WTC11 (cell line): ENCODE data around the gene WNT3A. TPM values are rescaled to one million over a fixed set of nuclear protein-coding genes. Genes with fewer than 3 reads are reported as not detected.

Experiments used
- ATAC-seq: fragments of 200-7000 bp; cut with Tn5 transposase; 2 replicates; pipeline ENCODE4 v1.10.0; 2021; ENCODE audit warnings: mild to moderate bottlenecking, moderate library complexity
- CTCF ChIA-PET: fragments of 300-600 bp; sonication (Branson Sonifier 250); formaldehyde crosslinking; loops from one replicate; lab custom pipeline; 2021; ENCODE audit warnings: antibody characterized with exemption; lab: Charles Lee
- POLR2A ChIA-PET: fragments of 350-600 bp; sonication (Branson Sonifier 250); formaldehyde crosslinking; loops from one replicate; lab custom pipeline; 2021; ENCODE audit warnings: antibody characterized with exemption; lab: Charles Lee
- DNase-seq: peaks from one replicate; pipeline ENCODE4 v3.0.0; 2021; ENCODE audit warnings: low spot score
- H3K27ac Mint-ChIP-seq: 2 replicates; pipeline ENCODE4 v1.8.0; 2021; ENCODE audit warnings: mixed read lengths
- H3K27me3 Mint-ChIP-seq: 2 replicates; pipeline ENCODE4 v1.8.0; 2021; ENCODE audit warnings: low read depth, mild to moderate bottlenecking, moderate library complexity, mixed read lengths
- H3K36me3 Mint-ChIP-seq: 2 replicates; pipeline ENCODE4 v1.8.0; 2021; ENCODE audit warnings: mixed read lengths
- H3K4me1 Mint-ChIP-seq: 2 replicates; pipeline ENCODE4 v1.8.0; 2022; ENCODE audit warnings: mixed read lengths
- H3K4me3 Mint-ChIP-seq: 2 replicates; pipeline ENCODE4 v1.8.0; 2021; ENCODE audit warnings: mild to moderate bottlenecking, moderate library complexity, mixed read lengths
- H3K9me3 Mint-ChIP-seq: 2 replicates; pipeline ENCODE4 v1.8.0; 2021; ENCODE audit warnings: mixed read lengths
- ATF2 ChIP-seq: sonication (generic); formaldehyde crosslinking; IDR thresholded peaks from 2 replicates; pipeline ENCODE4 v1.8.1; 2022; ENCODE audit warnings: low read depth, missing genetic modification reagents, borderline replicate concordance
- ATF3 ChIP-seq: sonication (generic); formaldehyde crosslinking; conservative IDR thresholded peaks from 2 replicates; pipeline ENCODE4 v1.8.1; 2022; ENCODE audit warnings: mild to moderate bottlenecking, missing genetic modification reagents
- ATF6 ChIP-seq: sonication (generic); formaldehyde crosslinking; IDR thresholded peaks from 2 replicates; pipeline ENCODE4 v1.8.1; 2023; ENCODE audit warnings: mild to moderate bottlenecking, missing genetic modification reagents
- CREB1 ChIP-seq: sonication (generic); formaldehyde crosslinking; IDR thresholded peaks from 2 replicates; pipeline ENCODE4 v1.8.0; 2023; ENCODE audit warnings: mild to moderate bottlenecking, missing genetic modification reagents
- CTCF ChIP-seq: fragments of 200-600 bp; IDR thresholded peaks from 2 replicates; pipeline ENCODE4 v1.8.0; 2022; ENCODE audit warnings: antibody characterized with exemption
- EMX1 ChIP-seq: fragments of 250-450 bp; sonication (Bioruptor Pico); IDR thresholded peaks from 2 replicates; pipeline ENCODE4 v1.8.0; 2021; ENCODE audit warnings: mild to moderate bottlenecking
- ERG ChIP-seq: fragments of 250-450 bp; sonication (Bioruptor Pico); IDR thresholded peaks from 2 replicates; pipeline ENCODE4 v1.8.0; 2021; ENCODE audit warnings: mild to moderate bottlenecking
- FOXP4 ChIP-seq: sonication (generic); formaldehyde crosslinking; IDR thresholded peaks from 2 replicates; pipeline ENCODE4 v1.8.0; 2022; ENCODE audit warnings: mild to moderate bottlenecking, missing genetic modification reagents
- MYBL2 ChIP-seq: sonication (generic); formaldehyde crosslinking; IDR thresholded peaks from 2 replicates; pipeline ENCODE4 v1.8.1; 2023; ENCODE audit warnings: mild to moderate bottlenecking, moderate library complexity, missing genetic modification reagents
- NFYB ChIP-seq: sonication (generic); formaldehyde crosslinking; conservative IDR thresholded peaks from 2 replicates; pipeline ENCODE4 v1.8.0; 2022; ENCODE audit warnings: low read depth, missing genetic modification reagents
- NR3C1 ChIP-seq: sonication (generic); formaldehyde crosslinking; conservative IDR thresholded peaks from 2 replicates; pipeline ENCODE4 v1.8.1; 2023; ENCODE audit warnings: low read depth, mild to moderate bottlenecking, missing genetic modification reagents
- OVOL2 ChIP-seq: fragments of 250-450 bp; sonication (Bioruptor Pico); IDR thresholded peaks from 2 replicates; pipeline ENCODE4 v1.9.0; 2021; ENCODE audit warnings: mild to moderate bottlenecking, borderline replicate concordance
- SMAD4 ChIP-seq: sonication (generic); formaldehyde crosslinking; IDR thresholded peaks from 2 replicates; pipeline ENCODE4 v1.8.0; 2022; ENCODE audit warnings: mild to moderate bottlenecking, missing genetic modification reagents
- SOX15 ChIP-seq: fragments of 250-450 bp; sonication (Bioruptor Pico); IDR thresholded peaks from 2 replicates; pipeline ENCODE4 v1.9.0; 2021; ENCODE audit warnings: mild to moderate bottlenecking
- STAT6 ChIP-seq: sonication (generic); formaldehyde crosslinking; conservative IDR thresholded peaks from 2 replicates; pipeline ENCODE4 v1.8.1; 2023; ENCODE audit warnings: mild to moderate bottlenecking, low read depth, missing genetic modification reagents, moderate library complexity
- ZBTB21 ChIP-seq: sonication (generic); formaldehyde crosslinking; IDR thresholded peaks from 2 replicates; pipeline ENCODE4 v1.8.1; 2023; ENCODE audit warnings: mild to moderate bottlenecking, missing genetic modification reagents, borderline replicate concordance
- ZNF263 ChIP-seq: sonication (generic); formaldehyde crosslinking; IDR thresholded peaks from 2 replicates; pipeline ENCODE4 v1.8.1; 2022; ENCODE audit warnings: low read depth, mild to moderate bottlenecking, moderate library complexity, missing genetic modification reagents
- ZNF281 ChIP-seq: sonication (generic); formaldehyde crosslinking; IDR thresholded peaks from 2 replicates; pipeline ENCODE4 v1.8.0; 2023; ENCODE audit warnings: mild to moderate bottlenecking, missing genetic modification reagents
- ZNF396 ChIP-seq: fragments of 250-450 bp; sonication (Bioruptor Pico); IDR thresholded peaks from 2 replicates; pipeline ENCODE4 v1.8.0; 2021; ENCODE audit warnings: mild to moderate bottlenecking, moderate library complexity, borderline replicate concordance
- ZNF423 ChIP-seq: fragments of 250-450 bp; sonication (Bioruptor Pico); IDR thresholded peaks from 2 replicates; pipeline ENCODE4 v2.1.2; 2022; ENCODE audit warnings: mild to moderate bottlenecking, moderate library complexity
- total RNA-seq: library from RNA; stranded (reverse); gene quantifications from 3 replicates; pipeline ENCODE4 v1.2.3, GENCODE V29; 2021

The WNT3A gene
- total RNA-seq, 1 experiment from 2014 or later, result 0.17 TPM

- no peak for TF ChIP-seq ERG (CRISPR knock-in tag)
- no peak for TF ChIP-seq ZNF423 (CRISPR knock-in tag)
- TF ChIP-seq NFYB (CRISPR knock-in tag), result no peak
- TF ChIP-seq FOXP4 (CRISPR knock-in tag), result no peak
- no peak for TF ChIP-seq SMAD4
- TF ChIP-seq CREB1, result no peak
- TF ChIP-seq EMX1 (CRISPR knock-in tag), result no peak
- no peak for TF ChIP-seq ZNF396
- no peak for TF ChIP-seq NR3C1 (CRISPR knock-in tag)
- no peak for TF ChIP-seq SOX15 (CRISPR knock-in tag)
- no peak for TF ChIP-seq ZNF263 (CRISPR knock-in tag)
- no peak for TF ChIP-seq ZNF281 (CRISPR knock-in tag)
- no peak for TF ChIP-seq ATF6 (CRISPR knock-in tag)
- no peak for TF ChIP-seq OVOL2 (CRISPR knock-in tag)
- no peak for TF ChIP-seq MYBL2
- TF ChIP-seq ATF3 (CRISPR knock-in tag), result no peak
- TF ChIP-seq ZBTB21 (CRISPR knock-in tag), result no peak
- no peak for TF ChIP-seq STAT6 (CRISPR knock-in tag)
- TF ChIP-seq ATF2, result no peak
- no peak for TF ChIP-seq CTCF
- peaks cover 82% of the 10 kb centered on the region for H3K27me3 Mint-ChIP-seq
- CTCF ChIA-PET, result interaction anchor here (2.0 kb wide), 1 partner anchor 12 kb away, joined by 5 read pairs; no protein-coding TSS in a partner anchor
Measured at GRCh38 chr1:228048659-228049298, 42.0 kb downstream of the WNT3A start.

More at GRCh38 chr1:228048659-228049298, 42.0 kb downstream of the WNT3A start:
- peaks cover 13% of the 10 kb centered on the region; the same call in 1 of the 2 replicates for H3K4me1 Mint-ChIP-seq
- no peak overlapping the region for H3K27ac Mint-ChIP-seq
- ATAC-seq (no peak), DNase-seq (no peak)
- H3K9me3 Mint-ChIP-seq, result peaks cover 8% of the 10 kb centered on the region
- H3K4me3 Mint-ChIP-seq, result no peak overlapping the region
- POLR2A ChIA-PET, result interaction anchor here (0.6 to 0.9 kb wide), 2 partner anchors 11 to 1458 kb away, joined by 3 read pairs; no protein-coding TSS in a partner anchor
- H3K36me3 Mint-ChIP-seq, result no peaks in the 10 kb centered on the region
